GDM1 (cell line): ENCODE measurements around the gene EMP3.
"Not testable (repeated sequence)": the region's sequence is repeated elsewhere in the genome, so short reads cannot be mapped to it uniquely, and the experiment has no call there.

ENCODE experiments used
- DNase-seq: peaks from one replicate; lab custom pipeline; 2025; lab: John Stamatoyannopoulos, UW

EMP3 gene, protein sequence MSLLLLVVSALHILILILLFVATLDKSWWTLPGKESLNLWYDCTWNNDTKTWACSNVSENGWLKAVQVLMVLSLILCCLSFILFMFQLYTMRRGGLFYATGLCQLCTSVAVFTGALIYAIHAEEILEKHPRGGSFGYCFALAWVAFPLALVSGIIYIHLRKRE

DNA sequence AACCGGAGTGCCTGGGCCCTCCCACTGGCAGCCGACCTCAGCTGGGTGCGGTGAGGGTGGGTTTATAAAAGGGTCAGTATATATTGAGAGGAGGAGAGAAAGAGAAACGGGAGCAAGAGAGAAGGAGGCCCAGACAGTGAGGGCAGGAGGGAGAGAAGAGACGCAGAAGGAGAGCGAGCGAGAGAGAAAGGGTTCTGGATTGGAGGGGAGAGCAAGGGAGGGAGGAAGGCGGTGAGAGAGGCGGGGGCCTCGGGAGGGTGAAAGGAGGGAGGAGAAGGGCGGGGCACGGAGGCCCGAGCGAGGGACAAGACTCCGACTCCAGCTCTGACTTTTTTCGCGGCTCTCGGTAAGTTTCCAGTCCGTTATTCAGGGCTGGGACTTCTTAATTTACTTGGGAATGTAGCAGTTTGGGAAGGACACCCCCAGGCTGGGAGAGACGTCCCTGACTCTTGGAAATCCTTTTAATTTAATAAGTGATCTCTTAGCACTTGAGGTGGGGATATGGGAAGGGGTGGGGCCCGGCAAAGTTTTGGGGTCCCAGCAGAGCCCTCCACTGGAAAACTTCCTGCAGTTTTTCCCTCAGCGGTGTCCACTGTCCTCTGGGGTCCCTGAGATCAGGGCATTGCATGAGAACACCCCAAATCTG is at the start of gene EMP3:
EMP3 (plus strand) TSS at position 288 of the 646 bp plus-strand sequence. CDS start 1,293 bp downstream, outside the sequence.
- peak; percentile 78 for DNase-seq

DNA sequence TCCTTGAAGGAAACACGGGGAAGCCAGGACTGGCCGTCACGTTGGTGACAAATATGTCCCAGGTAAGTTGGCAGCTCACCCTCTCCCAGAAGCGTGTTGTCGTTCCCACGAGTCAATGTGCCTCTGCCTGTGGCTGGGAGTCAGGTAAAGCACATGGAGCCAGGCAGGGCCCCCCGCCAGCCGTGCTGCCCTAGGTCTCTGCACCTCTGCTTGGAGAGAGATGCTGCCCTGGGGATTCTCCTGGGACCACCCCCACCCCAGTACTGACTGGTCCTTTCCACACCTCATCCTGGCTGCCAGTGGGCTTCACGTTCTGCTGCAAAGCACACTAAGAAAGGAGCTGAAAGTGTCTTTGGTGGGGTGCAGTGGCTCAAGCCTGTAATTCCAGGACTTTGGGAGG is 45.6 kb upstream of the EMP3 start:
- no peak for DNase-seq

DNA sequence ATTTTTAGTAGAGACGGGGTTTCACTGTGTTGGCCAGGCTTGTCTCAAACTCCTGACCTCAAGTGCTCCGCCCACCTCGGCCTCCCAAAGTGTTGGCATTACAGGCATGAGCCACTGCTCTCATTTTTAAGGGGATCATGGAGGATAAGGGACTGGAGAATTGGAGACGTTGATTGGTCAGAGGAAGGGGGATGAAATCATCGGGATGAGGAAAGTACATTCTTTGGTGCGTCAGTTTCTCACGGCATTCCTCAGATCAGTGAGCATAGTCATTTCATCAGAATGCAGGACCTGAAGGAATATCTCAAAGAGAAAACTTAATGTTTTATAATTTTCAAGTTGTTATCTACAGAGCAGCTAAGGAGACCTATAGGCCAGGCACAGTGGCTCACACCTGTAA is 41.4 kb upstream of the EMP3 start:
- no peak for DNase-seq

DNA sequence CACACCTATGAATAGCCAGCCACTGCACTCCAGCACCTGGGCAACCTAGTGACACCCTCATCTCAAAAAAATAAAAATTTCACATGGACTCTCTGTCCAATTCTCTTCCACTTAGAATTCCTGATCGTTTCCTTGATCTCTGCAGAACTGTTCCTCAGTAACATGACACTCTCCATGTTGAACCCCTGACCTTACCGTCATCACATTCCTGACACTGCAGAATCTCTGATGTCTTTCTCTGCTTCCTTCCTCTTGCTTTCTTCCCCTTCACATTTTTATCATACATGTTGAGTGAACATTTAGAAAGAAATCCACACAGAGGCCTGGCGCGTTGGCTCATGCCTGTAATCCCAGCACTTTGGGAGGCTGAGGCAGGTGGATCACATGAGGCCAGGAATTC is 40.5 kb upstream of the EMP3 start:
- DNase-seq = no peak

DNA sequence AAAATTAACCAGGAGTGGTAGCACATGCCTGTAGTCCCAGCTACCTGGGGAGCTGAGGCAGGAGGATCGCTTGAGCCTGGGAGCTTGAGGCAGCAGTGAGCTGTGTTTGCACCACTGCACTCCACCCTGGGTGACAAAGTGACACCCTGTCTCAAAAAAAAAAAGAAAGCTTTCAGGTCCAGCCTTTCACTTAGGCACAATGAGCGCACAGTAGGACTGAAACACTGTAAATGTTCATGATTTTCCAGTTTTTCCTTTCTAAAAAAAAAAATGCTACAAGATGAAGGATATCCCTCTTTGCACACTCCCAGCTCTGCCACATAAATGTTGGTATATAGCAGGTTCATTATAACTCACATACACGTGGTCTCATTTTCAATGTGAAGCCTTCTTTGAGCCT is 37.6 kb upstream of the EMP3 start:
- no peak for DNase-seq

DNA sequence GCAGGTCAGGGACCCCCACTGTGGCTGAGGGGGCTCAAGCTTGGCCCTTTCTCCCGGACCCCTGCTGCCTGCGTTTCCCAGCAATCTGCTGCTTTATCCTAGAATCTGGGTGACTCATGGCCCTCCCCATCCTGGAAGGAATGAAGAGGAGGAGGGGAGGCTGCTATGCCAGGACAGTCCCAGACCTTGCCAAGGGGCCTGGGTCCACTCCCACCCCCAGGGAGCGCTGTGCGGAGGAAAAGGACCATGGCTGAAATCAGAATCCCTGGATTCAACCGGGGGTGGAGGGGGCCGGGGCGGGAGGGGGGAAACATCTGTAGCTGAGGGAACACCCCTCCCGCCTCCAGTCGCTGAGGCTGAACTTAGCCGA is 35.0 kb upstream of the EMP3 start:
- no peak for DNase-seq

DNA sequence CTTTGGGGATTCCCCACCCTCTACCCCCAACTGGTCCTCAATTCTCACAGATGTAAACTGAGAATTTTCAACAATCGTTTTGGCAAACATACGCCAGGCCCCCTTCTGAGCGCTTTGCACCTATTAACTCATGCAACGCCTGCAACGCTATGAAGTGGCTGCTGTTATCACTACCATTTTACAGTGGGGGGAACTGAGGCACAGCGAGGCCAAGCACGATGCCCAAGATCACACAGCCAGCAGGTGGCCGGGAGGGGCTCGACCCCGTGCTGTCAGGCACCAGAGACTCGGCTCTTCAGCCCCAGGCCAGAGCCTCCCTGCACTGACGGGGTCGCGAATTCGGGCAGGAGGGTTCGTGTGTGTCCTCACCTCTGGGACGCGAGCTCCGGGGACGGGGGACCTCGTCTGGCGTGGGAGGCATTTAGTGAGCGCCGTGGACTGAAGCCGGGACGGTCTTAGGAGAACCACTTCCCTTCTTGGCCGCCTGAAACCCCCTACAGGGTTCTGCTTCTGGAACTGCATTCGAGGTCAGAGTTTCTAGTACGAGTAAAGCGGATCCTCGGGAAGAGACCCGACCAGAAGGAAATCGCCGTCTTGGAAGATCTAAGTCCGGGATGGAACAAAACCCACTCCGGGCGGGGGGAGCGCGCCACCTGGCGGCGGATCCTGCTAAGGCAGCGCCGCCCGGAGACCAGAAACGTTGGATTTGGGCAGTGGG is 34.4 kb upstream of the EMP3 start:
- peak; percentile 12 for DNase-seq

DNA sequence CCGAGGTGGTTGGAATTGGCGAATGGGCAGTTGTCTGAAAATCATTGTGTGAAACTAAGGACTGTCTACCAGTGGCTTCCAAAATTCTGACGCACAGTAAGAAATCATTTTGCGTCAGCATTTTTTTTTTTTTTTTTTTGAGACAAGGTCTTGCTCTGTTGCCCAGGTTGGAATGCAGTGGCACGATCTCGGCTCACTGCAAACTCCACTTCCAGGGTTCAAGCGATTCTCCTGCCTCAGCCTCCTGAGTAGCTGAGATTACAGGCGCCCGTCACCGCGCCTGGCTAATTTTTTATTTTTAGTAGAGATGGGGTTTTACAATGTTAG is 33.9 kb upstream of the EMP3 start:
- DNase-seq = not testable (repeated sequence)

DNA sequence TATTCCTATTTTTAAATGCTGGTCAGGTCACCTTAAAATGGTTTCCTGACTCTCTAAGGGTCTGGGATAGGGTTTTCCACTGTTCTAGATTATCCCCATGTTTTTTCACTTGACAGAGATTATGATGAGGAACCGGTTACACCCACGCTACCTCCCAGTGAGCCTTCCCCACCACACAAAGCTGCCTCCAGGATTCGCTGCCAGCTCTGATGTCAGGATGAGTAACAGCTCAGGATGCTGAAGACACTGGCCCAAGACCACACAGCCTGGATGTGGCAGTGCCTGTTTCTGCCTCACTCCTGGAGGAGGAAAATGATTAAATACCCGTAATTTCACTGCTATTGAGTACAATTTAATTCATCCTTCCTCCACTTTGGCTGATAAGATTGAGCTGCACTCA is 32.6 kb upstream of the EMP3 start:
- DNase-seq = no peak

DNA sequence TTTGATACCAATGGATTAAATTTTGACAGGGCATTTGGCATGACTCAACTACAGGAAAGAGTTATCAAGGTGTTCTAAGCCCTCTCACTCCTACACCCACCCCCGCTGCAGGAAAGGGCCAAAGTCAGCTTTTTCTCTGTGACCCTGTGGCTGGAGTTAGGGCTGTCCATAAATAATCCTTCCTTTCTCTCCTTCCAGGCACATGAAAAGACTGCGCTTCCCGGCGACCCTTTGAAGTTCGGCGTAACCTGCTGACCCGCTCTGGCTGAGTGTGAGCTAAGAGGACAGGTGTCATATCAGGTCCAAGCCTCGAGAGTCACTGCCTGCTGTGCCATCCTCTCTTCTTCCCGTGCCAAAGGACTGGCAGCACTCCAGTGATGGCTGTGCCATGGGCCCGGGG is 29.9 kb upstream of the EMP3 start:
- DNase-seq = no peak

DNA sequence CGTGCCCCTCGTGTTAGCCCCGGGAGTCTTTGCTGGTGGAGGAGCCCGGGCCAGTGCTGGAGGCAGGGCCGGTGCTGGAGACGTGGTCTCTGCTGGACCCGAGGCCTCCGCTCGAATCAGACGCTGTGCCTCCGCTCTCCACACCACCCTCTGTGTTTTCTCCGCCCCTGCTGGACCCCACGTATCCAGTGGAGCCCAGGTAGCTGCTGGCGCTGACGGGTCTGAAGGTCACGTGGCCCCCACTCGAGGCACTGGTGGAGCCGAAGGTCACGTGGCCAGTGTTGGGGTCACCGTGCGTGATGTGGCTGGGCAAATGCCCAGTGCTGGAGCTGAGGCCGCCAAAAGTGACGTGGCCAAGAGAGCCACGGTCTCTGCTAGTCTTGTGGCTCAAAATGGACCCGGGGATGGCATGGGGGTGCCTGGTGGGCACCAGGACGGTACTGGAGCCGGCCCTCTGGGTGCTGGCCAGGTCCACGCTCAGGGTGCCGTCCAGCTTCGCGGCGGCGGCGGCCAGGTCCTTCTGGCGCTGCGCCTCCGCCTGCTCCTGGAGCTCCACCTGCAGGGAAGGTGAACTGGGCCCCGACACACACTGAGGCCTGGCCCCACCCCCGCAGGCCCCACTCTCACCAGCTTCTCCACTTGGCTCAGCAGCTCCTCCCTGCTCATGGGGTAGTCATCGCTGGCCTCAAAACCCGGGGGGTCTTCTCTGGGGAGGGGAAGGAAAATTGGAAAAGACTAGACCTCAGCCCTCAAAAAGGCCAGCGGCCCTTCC is 28.2 kb upstream of the EMP3 start:
- DNase-seq = no peak

DNA sequence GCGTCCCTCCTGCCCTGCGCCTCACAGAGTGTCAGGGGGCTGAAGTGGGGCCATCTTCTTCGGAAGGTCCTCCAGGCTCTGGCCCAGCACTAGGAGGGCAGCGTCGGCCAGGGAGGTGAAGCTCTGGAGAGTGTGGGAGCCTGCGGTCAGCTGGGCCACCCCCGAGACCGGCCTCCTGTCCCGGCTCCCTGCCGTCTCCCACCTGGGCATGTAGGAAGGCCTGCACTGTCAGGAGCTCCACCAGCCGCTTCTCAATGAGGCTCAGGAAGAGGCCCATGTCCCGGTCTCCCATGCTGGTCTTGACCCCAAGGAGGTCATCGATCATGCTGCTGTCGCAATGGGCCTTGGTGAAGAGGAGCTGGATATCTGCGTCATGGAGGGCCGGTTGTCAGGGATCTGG is 27.4 kb upstream of the EMP3 start:
- no peak for DNase-seq

DNA sequence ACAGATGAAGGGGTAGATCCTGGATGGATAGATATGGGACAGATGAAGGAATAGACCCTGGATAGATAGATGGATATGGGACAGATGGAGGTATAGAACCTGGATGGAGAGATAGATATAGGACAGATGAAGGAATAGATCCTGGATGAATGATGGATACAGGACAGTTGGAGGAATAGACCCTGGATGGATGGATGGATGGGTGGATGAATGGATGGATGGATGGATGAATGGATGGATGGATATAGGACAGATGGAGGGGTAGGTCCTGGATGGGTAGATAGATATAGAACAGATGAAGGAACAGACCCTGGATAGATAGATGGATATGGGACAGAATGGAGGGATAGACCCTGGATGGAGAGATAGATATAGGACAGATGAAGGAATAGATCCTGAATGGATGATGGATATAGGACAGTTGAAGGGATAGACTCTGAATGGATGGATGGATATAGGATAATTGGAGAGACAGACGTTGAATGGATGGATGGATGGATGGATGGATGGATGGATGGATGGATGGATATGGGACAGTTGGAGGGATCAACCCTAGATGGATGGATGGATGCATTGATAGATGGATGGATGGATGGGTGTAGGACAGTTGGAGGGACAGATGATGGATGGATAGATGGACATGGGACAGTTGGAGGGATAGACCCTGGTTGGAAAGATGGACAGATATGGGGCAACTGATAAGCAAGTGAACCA is 23.3 kb upstream of the EMP3 start:
- no peak for DNase-seq

DNA sequence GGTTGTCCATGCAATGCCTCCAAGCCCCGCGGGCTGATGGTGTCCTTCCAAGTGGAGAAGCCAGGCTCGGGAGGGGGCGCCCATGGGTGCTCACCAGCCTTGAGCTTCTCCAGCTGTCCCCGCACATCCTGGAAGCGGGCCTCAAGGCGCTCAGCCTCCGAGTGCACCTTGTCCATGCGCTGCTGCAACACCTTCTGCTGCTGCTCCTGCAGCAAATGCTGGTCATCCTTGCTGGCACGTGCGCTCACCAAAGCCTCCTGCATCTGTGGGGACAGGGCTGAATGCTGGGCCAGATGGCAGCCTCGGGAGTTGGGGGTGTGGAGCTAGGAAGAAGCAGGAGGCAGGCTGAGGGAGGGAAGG is 22.8 kb upstream of the EMP3 start:
- no peak for DNase-seq

DNA sequence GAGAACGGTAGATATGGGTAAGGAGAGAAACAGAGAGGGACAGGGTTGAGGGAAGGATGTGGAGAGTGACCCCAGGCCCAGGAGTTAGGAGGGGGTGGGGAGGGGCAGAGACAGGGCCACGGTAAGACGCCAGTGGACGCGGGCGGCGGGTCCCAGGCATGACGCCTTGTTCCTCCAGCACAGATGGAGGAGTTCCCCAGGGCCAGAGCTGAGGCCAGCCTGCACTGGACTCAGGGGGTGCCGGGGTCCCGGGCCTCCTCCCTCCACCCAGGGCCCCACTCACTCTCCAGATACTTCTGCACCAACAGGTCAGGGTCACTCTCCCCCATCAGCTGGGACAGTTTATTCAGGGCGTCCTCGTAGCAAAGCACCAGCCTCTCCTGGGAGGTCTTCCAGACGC is 22.0 kb upstream of the EMP3 start:
- DNase-seq = no peak

DNA sequence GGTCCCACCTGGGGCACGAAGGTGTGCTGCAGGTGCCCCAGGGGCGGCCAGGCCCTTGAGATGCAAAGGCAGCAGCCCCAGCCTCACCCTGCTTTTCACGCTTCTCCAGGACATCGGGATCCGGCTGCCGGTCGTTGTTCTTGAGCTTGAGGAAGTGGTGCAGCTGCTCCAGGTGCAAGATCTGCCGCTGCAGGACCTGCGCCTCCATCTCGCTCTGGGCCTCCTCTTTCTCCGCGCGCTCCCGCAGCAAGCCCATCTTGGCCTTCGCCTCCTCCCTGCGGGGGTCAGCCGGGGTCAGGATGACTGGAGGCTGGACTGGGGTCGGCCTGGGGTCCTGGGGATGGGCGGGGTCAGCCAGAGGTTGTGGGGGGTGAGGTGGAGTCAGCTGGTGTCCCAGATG is 21.5 kb upstream of the EMP3 start:
- DNase-seq = no peak

DNA sequence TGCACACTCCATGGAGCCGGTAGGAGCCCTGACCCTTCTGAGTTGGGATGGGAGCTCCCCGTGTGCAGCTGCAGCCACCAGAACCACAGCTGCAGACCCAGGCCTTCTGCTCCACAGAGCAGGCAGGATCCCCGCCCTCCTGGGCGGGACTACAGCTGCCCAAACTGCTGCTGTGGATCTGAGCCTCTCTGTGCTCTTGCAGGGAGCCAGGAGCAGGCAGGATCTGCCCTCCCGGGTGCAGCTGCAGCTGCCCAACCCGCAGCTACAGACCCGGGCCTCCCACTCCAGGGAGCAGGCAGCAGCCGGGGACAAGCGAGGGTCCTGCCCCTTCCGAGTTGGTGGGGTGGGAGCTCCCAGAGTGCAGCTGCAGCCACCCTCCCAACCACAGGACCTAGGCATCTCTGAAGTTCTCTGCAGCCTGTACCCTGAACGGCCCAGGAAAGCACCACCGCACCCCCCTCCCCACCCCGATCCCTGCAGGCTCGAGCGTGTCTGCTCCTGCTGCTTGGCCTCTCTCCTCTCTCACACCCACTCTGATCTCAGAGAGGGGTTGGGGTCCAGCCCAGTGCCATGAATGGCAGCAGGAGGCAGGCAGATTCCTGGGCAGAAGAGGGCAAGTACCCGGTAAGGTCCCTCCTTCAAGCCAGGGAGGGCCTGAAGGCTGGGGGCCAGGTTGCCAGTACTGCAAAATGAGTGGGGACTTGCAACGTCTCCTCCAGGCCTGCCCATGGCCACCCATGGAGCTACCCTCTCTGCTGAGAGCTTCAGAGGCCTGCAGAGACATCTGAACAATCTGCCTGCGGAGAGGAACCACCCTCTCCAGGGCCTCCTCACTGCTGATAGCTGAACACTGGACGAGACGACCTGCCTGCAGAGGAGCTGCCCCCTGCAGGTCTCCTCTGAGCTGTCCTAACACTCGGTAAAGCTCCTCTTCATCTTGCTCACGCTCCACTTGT is 16.4 kb upstream of the EMP3 start:
- no peak for DNase-seq

DNA sequence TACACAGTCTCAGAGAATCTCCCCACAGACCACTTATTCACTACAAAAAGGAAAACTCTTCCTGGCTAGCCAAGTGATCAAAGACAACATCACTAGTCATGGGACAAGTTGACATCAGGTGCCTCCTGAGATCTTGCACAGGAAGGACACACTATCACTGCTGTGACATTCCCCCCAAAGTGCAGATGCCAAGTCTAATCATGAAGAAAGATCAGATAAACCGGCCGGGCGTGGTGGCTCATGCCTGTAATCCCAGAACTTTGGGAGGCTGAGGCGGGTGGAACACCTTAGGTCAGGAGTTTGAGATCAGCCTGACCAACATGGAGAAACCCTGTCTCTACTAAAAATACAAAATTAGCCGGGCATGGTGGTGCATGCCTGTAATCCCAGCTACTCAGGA is 15.6 kb upstream of the EMP3 start:
- DNase-seq = not testable (repeated sequence)

DNA sequence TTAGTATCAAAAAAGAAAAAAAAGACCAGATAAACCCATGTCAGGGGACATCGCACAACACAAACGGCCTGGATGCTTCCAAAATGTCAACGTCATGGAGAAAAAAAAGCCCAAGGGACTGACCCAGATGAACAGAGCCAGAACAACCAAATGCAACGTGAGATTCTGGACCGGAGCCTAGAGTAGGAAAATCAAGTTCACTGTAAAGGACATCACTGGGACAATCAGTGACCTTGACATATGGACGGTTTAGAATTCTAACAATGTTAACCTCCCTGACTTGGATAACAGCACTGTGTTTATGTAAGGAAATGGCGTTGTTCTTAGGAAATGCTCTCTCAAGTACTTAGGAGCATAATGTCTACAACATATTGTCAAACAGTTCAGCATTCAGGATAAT is 15.1 kb upstream of the EMP3 start:
- DNase-seq = no peak

DNA sequence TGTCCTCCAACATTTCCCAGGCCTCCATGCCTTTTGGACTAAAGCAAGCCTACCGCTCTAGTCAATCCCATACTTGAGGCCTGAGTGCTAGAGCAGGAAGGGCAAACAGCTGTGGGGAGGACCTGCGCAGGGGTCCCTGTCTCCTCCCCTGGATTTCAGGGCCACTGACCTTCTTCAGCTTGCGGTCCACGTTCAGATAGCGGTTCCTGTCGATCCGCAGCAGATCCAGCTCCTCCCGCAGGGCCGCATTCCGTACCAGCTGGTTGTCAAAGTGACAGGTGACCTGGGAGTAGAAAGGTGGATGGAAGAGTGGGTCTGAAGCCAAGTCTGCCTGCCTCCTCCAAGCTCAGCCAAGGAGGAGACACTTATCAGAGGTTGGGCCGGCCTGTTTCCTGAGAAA is 14.0 kb upstream of the EMP3 start:
- DNase-seq = no peak

DNA sequence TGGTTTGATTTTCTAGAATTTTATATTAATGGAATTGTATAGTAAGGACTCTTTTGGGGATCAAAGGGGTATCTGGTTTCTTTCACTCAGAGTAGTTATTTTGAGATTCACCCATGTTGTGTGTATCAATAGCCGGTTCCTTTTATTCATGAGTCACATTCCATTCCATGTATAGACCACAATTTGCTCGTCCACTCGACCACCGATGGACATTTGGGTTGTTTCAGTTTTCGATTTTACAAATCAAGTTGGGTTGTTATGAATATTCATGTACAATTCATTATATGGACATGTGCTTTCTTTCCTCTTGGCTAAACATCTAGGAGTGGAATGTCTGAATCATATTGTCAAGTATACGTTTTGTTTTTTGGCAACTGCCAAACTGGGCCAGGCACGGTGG is 9.6 kb upstream of the EMP3 start:
- DNase-seq = no peak

DNA sequence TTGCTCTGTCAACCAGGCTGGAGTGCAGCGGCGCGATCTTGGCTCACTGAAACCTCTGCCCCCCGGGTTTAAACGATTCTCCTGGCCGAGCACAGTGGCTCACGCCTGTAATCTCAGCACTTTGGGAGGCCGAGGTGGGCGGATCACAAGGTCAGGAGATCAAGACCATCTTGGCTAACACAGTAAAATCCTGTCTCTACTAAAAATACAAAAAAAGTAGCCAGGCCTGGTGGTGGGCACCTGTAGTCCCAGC is 7.7 kb upstream of the EMP3 start:
- not testable (repeated sequence) for DNase-seq
